Small intestine (tissue), 7 donors: ENCODE results near the gene GALM. TPM values are rescaled to one million over a fixed set of nuclear protein-coding genes. Genes with fewer than 3 reads are reported as not detected.
"Not testable (repeated sequence)": the region's sequence is repeated elsewhere in the genome, so short reads cannot be mapped to it uniquely, and the experiment has no call there.

ENCODE experiments used
- DNase-seq, 2 donors: peaks; one replicate each; pipeline versions ENCODE4 v3.0.0 to v3.0.0-alpha.2; 2013
- FAIRE-seq: peaks from 2 replicates; lab custom pipeline; 2012; peaks lifted over from hg19 to GRCh38; lab: Jason Lieb, UNC
- H3K27ac ChIP-seq, 3 donors: one replicate each; pipeline ENCODE4 v1.5.1; 2013; ENCODE audit warnings: low read length in 2 of 3, mild to moderate bottlenecking in 2 of 3, control low read depth in 1 of 3, inconsistent platforms in 1 of 3, low read depth in 1 of 3, moderate library complexity in 1 of 3
- H3K27me3 ChIP-seq, 3 donors: one replicate each; pipeline ENCODE4 v1.6.1; 2013; ENCODE audit warnings: low read length in 3 of 3, inconsistent platforms in 1 of 3; ENCODE audit not compliant: control insufficient read depth in 3 of 3, insufficient read depth in 3 of 3
- H3K36me3 ChIP-seq, 3 donors: one replicate each; pipeline ENCODE4 v1.6.1; 2013; ENCODE audit warnings: low read length in 3 of 3, inconsistent platforms in 1 of 3, low read depth in 1 of 3, mild to moderate bottlenecking in 1 of 3, moderate library complexity in 1 of 3; ENCODE audit not compliant: control insufficient read depth in 3 of 3, insufficient read depth in 2 of 3
- H3K4me1 ChIP-seq, 3 donors: one replicate each; pipeline ENCODE4 v1.6.1; 2013; ENCODE audit warnings: low read length in 2 of 3, inconsistent platforms in 1 of 3, low read depth in 1 of 3, mild to moderate bottlenecking in 1 of 3, moderate library complexity in 1 of 3; ENCODE audit not compliant: control insufficient read depth in 3 of 3, insufficient read depth in 2 of 3
- H3K4me3 ChIP-seq, 3 donors: one replicate each; pipeline ENCODE4 v1.5.1; 2013; ENCODE audit warnings: low read length in 3 of 3, control low read depth in 1 of 3, inconsistent platforms in 1 of 3, low read depth in 1 of 3, mild to moderate bottlenecking in 1 of 3, moderate library complexity in 1 of 3
- H3K9me3 ChIP-seq, 2 donors: one replicate each; pipeline ENCODE4 v1.6.1; 2013; ENCODE audit warnings: low read depth in 1 of 2, low read length in 1 of 2; ENCODE audit not compliant: control insufficient read depth in 2 of 2, insufficient read depth in 1 of 2
- WGBS, 3 donors: extraction: QIAGEN DNeasy Blood & Tissue Kit; methylation state at CpG; one replicate each; pipeline ENCODE4 v1.1.7; 2013; 5-methylcytosine and 5-hydroxymethylcytosine counted together
- polyA plus RNA-seq, 4 donors: library from polyadenylated mRNA; stranded (reverse) in 3 of 4; unstranded in 1 of 4; fragments of 200-250 nt in 3 of 4; fragments of 120-200 nt in 1 of 4; gene quantifications; one replicate each; pipeline versions ENCODE4 v1.2.1 to v1.2.3, GENCODE V29; 2013
- donor health status: healthy with polysubstance abuse.
- donor health status: control.
- donor health status: control.
- donor health status: Bipolar disorder and iron deficiency.
- donor health status: healthy.

The GALM gene
- polyA plus RNA-seq, 4 donors = 48.6 to 148 (median 82.9) TPM

GRCh38 chr2:38643021-38643671 is 22.8 kb upstream of the GALM start:
- no peaks in the 10 kb centered on the region for H3K4me1 ChIP-seq
- no peaks in the 10 kb centered on the region for H3K27me3 ChIP-seq
- peak overlapping the region in 2 of 3 donors; percentile 48 to 85 for H3K27ac ChIP-seq
- H3K4me3 ChIP-seq = no peak overlapping the region
- FAIRE-seq (no peak), DNase-seq (no peak)
- H3K9me3 ChIP-seq = peaks cover 0 to 10% of the 10 kb centered on the region in 2 donors
- WGBS, 3 donors = 94 to 98% (median 96%) methylated on average over 44 to 45 of the region's 45 CpGs
- no peaks in the 10 kb centered on the region for H3K36me3 ChIP-seq

- not testable (repeated sequence) for H3K36me3 ChIP-seq, H3K4me3 ChIP-seq, FAIRE-seq, DNase-seq, H3K4me1 ChIP-seq, H3K27me3 ChIP-seq
- Histone ChIP-seq H3K9me3 (peaks cover 0 to 10% of the 10 kb centered on the region in 2 donors), H3K27ac (peak overlapping the region in 2 of 3 donors; percentile 48 to 85)
- 80 to 82% (median 81%) methylated on average over 16 of the region's 16 CpGs for WGBS, 3 donors
Measured at GRCh38 chr2:38643683-38644511, 22.0 kb upstream of the GALM start.

GRCh38 chr2:38648107-38648761 is 17.7 kb upstream of the GALM start:
- WGBS, 3 donors = 82 to 88% (median 86%) methylated on average over 7 of the region's 7 CpGs
- Histone ChIP-seq H3K4me1 (peaks cover 0 to 3% (median 2%) of the 10 kb centered on the region in 3 donors), H3K9me3 (peaks cover 0 to 4% of the 10 kb centered on the region in 2 donors), H3K27me3 (no peaks in the 10 kb centered on the region), H3K36me3 (no peaks in the 10 kb centered on the region), H3K27ac (no peak overlapping the region), H3K4me3 (no peak overlapping the region)
- no peak for FAIRE-seq
- DNase-seq = no peak

GRCh38 chr2:38649176-38649728 is 16.7 kb upstream of the GALM start:
- Histone ChIP-seq H3K27ac (no peak overlapping the region), H3K4me3 (no peak overlapping the region), H3K4me1 (peaks cover 0 to 10% (median 3%) of the 10 kb centered on the region in 3 donors), H3K36me3 (no peaks in the 10 kb centered on the region), H3K9me3 (no peaks in the 10 kb centered on the region), H3K27me3 (no peaks in the 10 kb centered on the region)
- WGBS, 3 donors = 94 to 97% (median 97%) methylated on average over 12 of the region's 12 CpGs
- no peak for DNase-seq
- no peak for FAIRE-seq

- 82 to 92% (median 84%) methylated on average over 6 of the region's 6 CpGs for WGBS, 3 donors
- H3K4me3 ChIP-seq = no peak overlapping the region
- FAIRE-seq = no peak
Measured at GRCh38 chr2:38650012-38650411, 15.9 kb upstream of the GALM start.

GRCh38 chr2:38650717-38651116 is 15.2 kb upstream of the GALM start:
- H3K4me1 ChIP-seq = peaks cover 0 to 13% (median 3%) of the 10 kb centered on the region in 3 donors
- H3K27ac ChIP-seq = no peak overlapping the region
- H3K4me3 ChIP-seq = no peak overlapping the region
- 94 to 95% (median 95%) methylated on average over 2 of the region's 2 CpGs for WGBS, 3 donors
- FAIRE-seq = no peak
- no peak for DNase-seq
- no peaks in the 10 kb centered on the region for H3K27me3 ChIP-seq
- H3K9me3 ChIP-seq = no peaks in the 10 kb centered on the region
- no peaks in the 10 kb centered on the region for H3K36me3 ChIP-seq

More at GRCh38 chr2:38650012-38650411, 15.9 kb upstream of the GALM start:
- no peak for DNase-seq
- H3K4me1 ChIP-seq = peaks cover 0 to 13% (median 3%) of the 10 kb centered on the region in 3 donors
- H3K27ac ChIP-seq = no peak overlapping the region
- H3K36me3 ChIP-seq = no peaks in the 10 kb centered on the region
- no peaks in the 10 kb centered on the region for H3K9me3 ChIP-seq
- H3K27me3 ChIP-seq = no peaks in the 10 kb centered on the region

GRCh38 chr2:38652431-38653273 is 13.3 kb upstream of the GALM start:
- DNase-seq = peak; percentile 30 to 31
- Histone ChIP-seq H3K9me3 (no peaks in the 10 kb centered on the region), H3K36me3 (no peaks in the 10 kb centered on the region), H3K4me1 (peaks cover 0 to 13% (median 3%) of the 10 kb centered on the region in 3 donors), H3K4me3 (no peak overlapping the region), H3K27ac (peak overlapping the region; percentile 22 to 61 (median 53)), H3K27me3 (no peaks in the 10 kb centered on the region)
- no peak for FAIRE-seq
- WGBS, 3 donors = 49 to 56% (median 51%) methylated on average over 6 of the region's 6 CpGs
